Camera-type eye (tissue), 1 donor: ENCODE measurements around the gene ZNF892. TPM values are rescaled to one million over a fixed set of nuclear protein-coding genes. Genes with fewer than 3 reads are reported as not detected.

Experiments
- total RNA-seq: library from RNA; depleted of rRNA; stranded (reverse); fragments of >200 nt; gene quantifications from one replicate; pipeline ENCODE4 v1.2.3, GENCODE V29; 2014

ZNF892 gene
- 27.9 TPM for total RNA-seq

GRCh38 chr2:95207111-95207961, at the start of gene ZNF892:
Gene ZNF892 (plus strand): TSS chr2:95207521. CDS start chr2:95207816, 295 bp downstream.

GRCh38 chr2:95159690-95160449, 47.5 kb upstream of the ZNF892 start, which contains the start of gene ZNF514:
Gene ZNF514 (minus strand): TSS chr2:95159848. CDS start chr2:95153253, 6,595 bp downstream.

GRCh38 chr2:95165371-95166064, 41.8 kb upstream of the ZNF892 start, which contains the start of gene ZNF2:
Gene ZNF2 (plus strand): TSS chr2:95165809. CDS start chr2:95176227, 10,418 bp downstream.

Other genes starting within 250 kb of the ZNF892 start
- 4.9 TPM for gene MAL, start 181.8 kb upstream of the ZNF892 start, total RNA-seq
- gene MRPS5, start 85.7 kb upstream of the ZNF892 start, total RNA-seq = 56.2 TPM
- gene ZNF514, start 47.7 kb upstream of the ZNF892 start, total RNA-seq = 38.0 TPM
- gene ZNF2, start 41.7 kb upstream of the ZNF892 start, total RNA-seq = 11.3 TPM
- 5.7 TPM for gene PROM2, start 66.9 kb downstream of the ZNF892 start, total RNA-seq
- 11.3 TPM for gene KCNIP3, start 89.8 kb downstream of the ZNF892 start, total RNA-seq
- gene FAHD2A, start 195.2 kb downstream of the ZNF892 start, total RNA-seq = 27.9 TPM